Measurements from ENCODE around the gene KNSTRN. TPM values are rescaled to one million over a fixed set of nuclear protein-coding genes. Genes with fewer than 3 reads are reported as not detected.

The KNSTRN gene
- total and polyA plus RNA-seq, 2 of the 4 experiments (the other 2 are of a cell fraction), result 33.1 to 73.5 TPM

- Histone ChIP-seq H3K18ac (ENCODE audit: low read depth, low read length) (no peak overlapping the region), H2BK15ac (ENCODE audit: low read depth, low read length) (no peak overlapping the region), H4K20me1 (ENCODE audit: insufficient read depth, low read length) (no peaks in the 10 kb centered on the region), H2AK5ac (ENCODE audit: low read depth, low read length) (no peak overlapping the region), H3K9ac (ENCODE audit: low read depth, low read length) (no peak overlapping the region), H3K4me2 (ENCODE audit: low read depth, low read length) (no peak overlapping the region), H3K23ac (ENCODE audit: low read depth, low read length) (no peak overlapping the region), H3K9me3 (ENCODE audit: control insufficient read depth, insufficient read depth, low read length) (no peaks in the 10 kb centered on the region), H2BK5ac (ENCODE audit: low read depth, low read length, poor library complexity, severe bottlenecking) (no peak overlapping the region), H4K91ac (ENCODE audit: insufficient read depth, low read depth, low read length) (no peak overlapping the region), H3K27ac (ENCODE audit: insufficient read depth, low read length) (no peak overlapping the region), H4K5ac (ENCODE audit: low read depth, low read length) (no peak overlapping the region), H2BK120ac (ENCODE audit: low read depth, low read length) (no peak overlapping the region), H3K27me3 (ENCODE audit: control insufficient read depth, insufficient read depth, low read length) (no peaks in the 10 kb centered on the region), H3K9me1 (ENCODE audit: insufficient read depth, low read length) (no peaks in the 10 kb centered on the region), H3K36me3 (ENCODE audit: control insufficient read depth, insufficient read depth, low read length) (peaks cover 34% of the 10 kb centered on the region), H3K14ac (replicated peaks; ENCODE audit: low read depth, low read length) (no peak overlapping the region), H2BK20ac (ENCODE audit: low read depth, low read length) (no peak overlapping the region), H3K4me1 (ENCODE audit: control insufficient read depth, insufficient read depth, low read length) (peaks cover 3% of the 10 kb centered on the region), H4K8ac (ENCODE audit: low read depth in 2 of 2, low read length in 2 of 2) (no peak overlapping the region), H3K56ac (ENCODE audit: extremely low read depth, insufficient read depth, low read length) (no peak overlapping the region), H2AK9ac (replicated peaks; ENCODE audit: low read depth, low read length, poor library complexity) (no peak overlapping the region), H3K4ac (ENCODE audit: low read depth, low read length) (no peak overlapping the region), H3K79me1 (ENCODE audit: low read depth in 1 of 2, low read length in 2 of 2) (peaks cover 12 to 43% of the 10 kb centered on the region in 2 experiments), H2AFZ (replicated peaks; ENCODE audit: low read length, poor library complexity) (no peak overlapping the region), H3K4me3 (ENCODE audit: insufficient read depth, low read depth, low read length) (no peak overlapping the region)
- no peak for DNase-seq
- CTCF ChIA-PET, result interaction anchor here (0.7 kb wide), 1 partner anchor 88 kb away, joined by 4 read pairs; no protein-coding TSS in a partner anchor
- intact Hi-C loops (cut with micrococcal nuclease), result loop anchor here (5.0 kb wide), 1 partner anchor 87 kb away; the partner anchor contains the start of gene INAFM2
- in situ Hi-C loops (cut with MboI; ENCODE audit: low sequenced_read_pairs), result no loop called here
- no peak for ATAC-seq (ENCODE audit: low read depth)
- no TSS peak for BruUV-seq (replicated peaks)
- no peak for TF ChIP-seq CTCF (conservative IDR thresholded peaks at IDR 0.05; ENCODE audit: low read depth, low read length)
- TF ChIP-seq RCOR1 (IDR thresholded peaks at IDR 0.05; ENCODE audit: insufficient replicate concordance, low read length), result no peak
- TF ChIP-seq ELK1 (IDR thresholded peaks at IDR 0.05; ENCODE audit: borderline replicate concordance, low read depth, low read length), result no peak
- TF ChIP-seq USF2 (IDR thresholded peaks at IDR 0.05; ENCODE audit: low read depth, low read length), result no peak
- POLR2A ChIA-PET (ENCODE audit: unreplicated experiment), result interaction anchor here (0.6 kb wide), 1 partner anchor 27 kb away, joined by 3 read pairs; the partner anchor contains the start of gene KNSTRN
- WGBS, 2 experiments (ENCODE audit: extremely low coverage in 2 of 2, insufficient read length in 1 of 2), result 90% methylated on average over 2 of the region's 3 CpGs; no CpG with 5 or more reads in 1 of the 2 experiments
- dilution Hi-C loops (cut with HindIII; ENCODE audit: low sequenced_read_pairs, unreplicated experiment), result no loop called here
Measured at GRCh38 chr15:40409366-40409765, 26.8 kb downstream of the KNSTRN start.
